GM12873 (cell line): Measurements from ENCODE around the gene AP1AR.

Experiments
- TF ChIP-seq, protein P1 (sequence below): IDR thresholded peaks from 2 replicates; pipeline ENCODE4 v1.5.1; 2012; ENCODE audit warnings: low read depth, mild to moderate bottlenecking, moderate library complexity, low read length, control low read depth; ENCODE audit not compliant: insufficient read depth; ENCODE audit errors: missing control alignments

AP1AR gene

GRCh38 chr4:112189754-112190153 is 41.8 kb upstream of the AP1AR start:
- TF ChIP-seq, protein P1, sequence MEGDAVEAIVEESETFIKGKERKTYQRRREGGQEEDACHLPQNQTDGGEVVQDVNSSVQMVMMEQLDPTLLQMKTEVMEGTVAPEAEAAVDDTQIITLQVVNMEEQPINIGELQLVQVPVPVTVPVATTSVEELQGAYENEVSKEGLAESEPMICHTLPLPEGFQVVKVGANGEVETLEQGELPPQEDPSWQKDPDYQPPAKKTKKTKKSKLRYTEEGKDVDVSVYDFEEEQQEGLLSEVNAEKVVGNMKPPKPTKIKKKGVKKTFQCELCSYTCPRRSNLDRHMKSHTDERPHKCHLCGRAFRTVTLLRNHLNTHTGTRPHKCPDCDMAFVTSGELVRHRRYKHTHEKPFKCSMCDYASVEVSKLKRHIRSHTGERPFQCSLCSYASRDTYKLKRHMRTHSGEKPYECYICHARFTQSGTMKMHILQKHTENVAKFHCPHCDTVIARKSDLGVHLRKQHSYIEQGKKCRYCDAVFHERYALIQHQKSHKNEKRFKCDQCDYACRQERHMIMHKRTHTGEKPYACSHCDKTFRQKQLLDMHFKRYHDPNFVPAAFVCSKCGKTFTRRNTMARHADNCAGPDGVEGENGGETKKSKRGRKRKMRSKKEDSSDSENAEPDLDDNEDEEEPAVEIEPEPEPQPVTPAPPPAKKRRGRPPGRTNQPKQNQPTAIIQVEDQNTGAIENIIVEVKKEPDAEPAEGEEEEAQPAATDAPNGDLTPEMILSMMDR = no peak

DNA sequence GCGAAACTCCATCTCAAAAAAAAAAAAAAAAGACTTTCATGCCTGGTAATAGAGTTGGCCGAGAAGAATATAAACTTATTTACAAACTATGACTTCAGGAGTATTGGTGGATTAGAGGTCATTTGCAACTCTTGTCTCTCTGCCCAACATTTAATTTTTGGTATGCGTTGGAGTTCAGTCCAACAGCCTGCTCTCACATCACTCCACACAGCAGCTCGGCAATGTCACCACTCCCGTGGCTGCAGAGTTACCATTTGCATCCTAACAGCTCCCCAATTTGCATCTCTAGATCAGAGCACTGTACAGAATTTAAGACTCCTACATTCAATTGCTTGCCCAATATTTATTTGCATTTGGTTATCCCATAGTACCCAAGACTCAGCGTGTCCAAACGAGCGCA is 40.9 kb upstream of the AP1AR start:
- TF ChIP-seq, protein P1 = no peak

DNA sequence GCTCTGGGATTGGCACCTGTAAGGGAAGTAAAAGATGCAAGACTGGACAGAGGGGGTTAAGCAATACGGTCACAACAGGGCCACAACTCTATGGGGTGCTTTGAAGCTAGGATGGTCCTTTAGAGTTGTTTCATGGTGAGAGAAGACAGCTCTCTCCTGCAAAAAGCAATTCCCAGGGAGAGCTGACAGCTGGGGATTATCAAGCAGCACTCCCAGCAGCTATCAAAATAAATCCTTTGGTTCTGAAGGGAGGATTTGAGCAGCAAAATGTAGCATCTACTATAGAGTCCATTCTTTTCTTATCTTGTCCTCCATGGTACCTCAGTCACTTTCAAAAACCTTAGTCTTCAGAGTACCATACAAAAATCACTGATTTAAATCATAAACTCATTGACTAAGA is 35.1 kb upstream of the AP1AR start:
- TF ChIP-seq, protein P1 = no peak

GRCh38 chr4:112199041-112199440 is 32.5 kb upstream of the AP1AR start:
- TF ChIP-seq, protein P1 = no peak

- TF ChIP-seq, protein P1 = no peak
Measured at GRCh38 chr4:112201915-112202505, 29.6 kb upstream of the AP1AR start.

DNA sequence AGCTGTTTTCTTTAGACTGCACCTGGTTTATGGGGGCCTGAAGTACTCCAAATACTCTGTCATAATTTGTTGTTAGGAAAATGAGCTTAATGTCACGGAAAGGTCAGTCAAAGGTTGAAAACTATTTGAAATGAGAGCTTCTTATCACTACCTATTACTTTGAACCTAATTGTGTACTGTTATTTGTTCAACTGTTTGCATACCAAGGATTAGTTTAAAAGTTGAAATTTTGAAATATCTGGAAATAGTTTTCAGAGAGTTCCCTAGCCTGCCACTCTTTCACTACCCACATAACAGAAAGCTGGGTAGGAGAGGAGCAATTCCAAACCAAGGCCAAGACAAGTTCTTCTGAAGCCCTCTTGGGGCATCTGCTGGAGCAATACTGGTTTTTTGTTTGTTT is 28.0 kb upstream of the AP1AR start:
- TF ChIP-seq, protein P1 = no peak

GRCh38 chr4:112206431-112206830 is 25.2 kb upstream of the AP1AR start:
- TF ChIP-seq, protein P1 = no peak
